ENCODE measurements around the gene TUBB4A. TPM values are rescaled to one million over a fixed set of nuclear protein-coding genes. Genes with fewer than 3 reads are reported as not detected.

Gene TUBB4A
- total and polyA plus RNA-seq, 9 of the 15 experiments (the other 6 are each of a cell fraction or from before 2014, with no cell fraction given), result 0.14 to 7.0 (median 0.75) TPM

DNA sequence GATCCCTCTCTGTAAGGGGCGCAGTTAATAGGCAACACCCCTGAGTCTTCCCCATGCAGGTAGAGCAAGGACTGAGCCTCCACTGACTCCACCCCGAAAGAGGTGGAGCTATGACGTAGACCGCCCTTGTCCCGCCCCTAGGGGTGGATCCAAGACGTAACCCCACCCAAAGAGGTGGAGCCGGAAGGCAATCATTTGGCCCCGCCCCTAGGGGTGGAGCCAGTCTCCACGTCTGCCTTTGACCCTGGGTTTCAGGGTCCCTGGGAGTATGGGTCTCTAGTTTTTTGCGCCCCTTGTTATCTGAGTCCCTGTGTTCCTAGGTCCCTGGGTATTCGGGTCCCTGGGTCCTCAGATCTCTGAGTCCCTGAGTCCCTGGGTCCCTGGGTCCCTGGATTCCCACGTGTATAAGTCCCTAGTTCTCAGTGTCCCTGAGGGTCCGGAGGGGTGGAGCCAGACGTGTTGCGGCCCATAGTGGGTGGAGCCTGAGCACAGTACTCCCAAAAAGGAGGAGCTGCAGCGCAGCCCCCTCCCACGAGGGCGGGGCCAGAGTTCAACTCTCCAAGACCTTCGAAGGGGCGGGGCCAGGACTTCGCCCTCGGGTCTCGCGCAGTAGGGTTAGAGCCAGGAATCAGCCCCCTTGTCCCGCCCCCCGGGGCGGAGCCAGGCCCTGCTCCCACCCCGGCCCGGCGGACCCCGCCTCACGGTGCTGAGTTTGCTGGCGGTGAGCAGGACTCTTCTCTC lies 25.8 kb downstream of the TUBB4A start (continued):
- TF ChIP-seq TAF15 (IDR thresholded peaks at IDR 0.05; ENCODE audit: low read depth, low read length), result no peak
- TF ChIP-seq, protein P1, sequence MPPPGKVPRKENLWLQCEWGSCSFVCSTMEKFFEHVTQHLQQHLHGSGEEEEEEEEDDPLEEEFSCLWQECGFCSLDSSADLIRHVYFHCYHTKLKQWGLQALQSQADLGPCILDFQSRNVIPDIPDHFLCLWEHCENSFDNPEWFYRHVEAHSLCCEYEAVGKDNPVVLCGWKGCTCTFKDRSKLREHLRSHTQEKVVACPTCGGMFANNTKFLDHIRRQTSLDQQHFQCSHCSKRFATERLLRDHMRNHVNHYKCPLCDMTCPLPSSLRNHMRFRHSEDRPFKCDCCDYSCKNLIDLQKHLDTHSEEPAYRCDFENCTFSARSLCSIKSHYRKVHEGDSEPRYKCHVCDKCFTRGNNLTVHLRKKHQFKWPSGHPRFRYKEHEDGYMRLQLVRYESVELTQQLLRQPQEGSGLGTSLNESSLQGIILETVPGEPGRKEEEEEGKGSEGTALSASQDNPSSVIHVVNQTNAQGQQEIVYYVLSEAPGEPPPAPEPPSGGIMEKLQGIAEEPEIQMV (tag; conservative IDR thresholded peaks at IDR 0.05; ENCODE audit: low read depth), result no peak
- no peak for TF ChIP-seq ZNF3 (CRISPR knock-in tag; IDR thresholded peaks at IDR 0.05)
- no peak for TF ChIP-seq PHF8 (IDR thresholded peaks at IDR 0.05; ENCODE audit: borderline replicate concordance, low read length)
- TF ChIP-seq, protein P2, sequence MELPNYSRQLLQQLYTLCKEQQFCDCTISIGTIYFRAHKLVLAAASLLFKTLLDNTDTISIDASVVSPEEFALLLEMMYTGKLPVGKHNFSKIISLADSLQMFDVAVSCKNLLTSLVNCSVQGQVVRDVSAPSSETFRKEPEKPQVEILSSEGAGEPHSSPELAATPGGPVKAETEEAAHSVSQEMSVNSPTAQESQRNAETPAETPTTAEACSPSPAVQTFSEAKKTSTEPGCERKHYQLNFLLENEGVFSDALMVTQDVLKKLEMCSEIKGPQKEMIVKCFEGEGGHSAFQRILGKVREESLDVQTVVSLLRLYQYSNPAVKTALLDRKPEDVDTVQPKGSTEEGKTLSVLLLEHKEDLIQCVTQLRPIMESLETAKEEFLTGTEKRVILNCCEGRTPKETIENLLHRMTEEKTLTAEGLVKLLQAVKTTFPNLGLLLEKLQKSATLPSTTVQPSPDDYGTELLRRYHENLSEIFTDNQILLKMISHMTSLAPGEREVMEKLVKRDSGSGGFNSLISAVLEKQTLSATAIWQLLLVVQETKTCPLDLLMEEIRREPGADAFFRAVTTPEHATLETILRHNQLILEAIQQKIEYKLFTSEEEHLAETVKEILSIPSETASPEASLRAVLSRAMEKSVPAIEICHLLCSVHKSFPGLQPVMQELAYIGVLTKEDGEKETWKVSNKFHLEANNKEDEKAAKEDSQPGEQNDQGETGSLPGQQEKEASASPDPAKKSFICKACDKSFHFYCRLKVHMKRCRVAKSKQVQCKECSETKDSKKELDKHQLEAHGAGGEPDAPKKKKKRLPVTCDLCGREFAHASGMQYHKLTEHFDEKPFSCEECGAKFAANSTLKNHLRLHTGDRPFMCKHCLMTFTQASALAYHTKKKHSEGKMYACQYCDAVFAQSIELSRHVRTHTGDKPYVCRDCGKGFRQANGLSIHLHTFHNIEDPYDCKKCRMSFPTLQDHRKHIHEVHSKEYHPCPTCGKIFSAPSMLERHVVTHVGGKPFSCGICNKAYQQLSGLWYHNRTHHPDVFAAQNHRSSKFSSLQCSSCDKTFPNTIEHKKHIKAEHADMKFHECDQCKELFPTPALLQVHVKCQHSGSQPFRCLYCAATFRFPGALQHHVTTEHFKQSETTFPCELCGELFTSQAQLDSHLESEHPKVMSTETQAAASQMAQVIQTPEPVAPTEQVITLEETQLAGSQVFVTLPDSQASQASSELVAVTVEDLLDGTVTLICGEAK (IDR thresholded peaks at IDR 0.05), result no peak
- TF ChIP-seq, protein P2 (CRISPR knock-in tag; IDR thresholded peaks at IDR 0.05), result no peak
- peak; percentile 36 for TF ChIP-seq FIP1L1 (IDR thresholded peaks at IDR 0.05; ENCODE audit: low read depth, low read length, poor library complexity, severe bottlenecking)
- TF ChIP-seq E2F3 (CRISPR knock-in tag; IDR thresholded peaks at IDR 0.05), result no peak
- TF ChIP-seq SAP30 (IDR thresholded peaks at IDR 0.05; ENCODE audit: borderline replicate concordance, insufficient read depth, low read depth, low read length, poor library complexity, severe bottlenecking), result no peak
- peak; percentile 57; the same call in 1 of the 2 replicates for TF ChIP-seq SP1 (CRISPR knock-in tag; IDR thresholded peaks at IDR 0.05)
- TF ChIP-seq RBM15 (IDR thresholded peaks at IDR 0.05; ENCODE audit: insufficient read depth, low read length), result no peak
- no peak for TF ChIP-seq L3MBTL2 (IDR thresholded peaks at IDR 0.05)
- no peak for TF ChIP-seq POLR3G (IDR thresholded peaks at IDR 0.05; ENCODE audit: extremely low read depth, insufficient read length, insufficient replicate concordance)
- TF ChIP-seq NONO (IDR thresholded peaks at IDR 0.05; ENCODE audit: low read depth in 2 of 2, low read length in 1 of 2), result no peak
- no peak for TF ChIP-seq ZNF316 (IDR thresholded peaks at IDR 0.05)
- TF ChIP-seq ZNF77 (CRISPR knock-in tag; IDR thresholded peaks at IDR 0.05), result no peak
- TF ChIP-seq ETV5 (CRISPR knock-in tag; IDR thresholded peaks at IDR 0.05; ENCODE audit: low read depth), result no peak
- no peak for TF ChIP-seq TCF7L2 (IDR thresholded peaks at IDR 0.05; ENCODE audit: low read depth, low read length)
